NCI-H345 treated with DMSO at 0.1 percent for 48 hours (cell line): ENCODE results near the gene SHROOM3.
"Not testable (repeated sequence)": the region's sequence is repeated elsewhere in the genome, so short reads cannot be mapped to it uniquely, and the experiment has no call there.

Experiments used
- DNase-seq: peaks from one replicate; lab custom pipeline; 2025; ENCODE audit not compliant: unreplicated experiment; lab: John Stamatoyannopoulos, UW

SHROOM3 gene

GRCh38 chr4:76589872-76590797, 155.1 kb downstream of the SHROOM3 start:
- DNase-seq = no peak

GRCh38 chr4:76590798-76591281, 155.8 kb downstream of the SHROOM3 start:
- DNase-seq = no peak

- DNase-seq = no peak
Observed at GRCh38 chr4:76591992-76592391, 157.0 kb downstream of the SHROOM3 start.

- no peak for DNase-seq
Observed at GRCh38 chr4:76592460-76592859, 157.4 kb downstream of the SHROOM3 start.

- DNase-seq = no peak
Observed at GRCh38 chr4:76594173-76594572, 159.1 kb downstream of the SHROOM3 start.

- no peak for DNase-seq
Observed at GRCh38 chr4:76595435-76595834, 160.4 kb downstream of the SHROOM3 start.

- no peak for DNase-seq
Observed at GRCh38 chr4:76596713-76597112, 161.7 kb downstream of the SHROOM3 start.

GRCh38 chr4:76597423-76597979, 162.5 kb downstream of the SHROOM3 start:
- no peak for DNase-seq

- no peak for DNase-seq
Observed at GRCh38 chr4:76600447-76600846, 165.4 kb downstream of the SHROOM3 start.

GRCh38 chr4:76601791-76602190, 166.8 kb downstream of the SHROOM3 start:
- DNase-seq = no peak

- DNase-seq = no peak
Observed at GRCh38 chr4:76605099-76605563, 170.1 kb downstream of the SHROOM3 start.

GRCh38 chr4:76606645-76607265, 171.7 kb downstream of the SHROOM3 start:
- no peak for DNase-seq

GRCh38 chr4:76607266-76607799, 172.3 kb downstream of the SHROOM3 start:
- no peak for DNase-seq

GRCh38 chr4:76607846-76608245, 172.8 kb downstream of the SHROOM3 start:
- DNase-seq = no peak

- not testable (repeated sequence) for DNase-seq
Observed at GRCh38 chr4:76608549-76608948, 173.5 kb downstream of the SHROOM3 start.

GRCh38 chr4:76610751-76611547, 175.9 kb downstream of the SHROOM3 start:
- no peak for DNase-seq

GRCh38 chr4:76611616-76612207, 176.7 kb downstream of the SHROOM3 start:
- no peak for DNase-seq

- no peak for DNase-seq
Observed at GRCh38 chr4:76614589-76614988, 179.6 kb downstream of the SHROOM3 start.

GRCh38 chr4:76615999-76616398, 181.0 kb downstream of the SHROOM3 start:
- DNase-seq = no peak

GRCh38 chr4:76616526-76616925, 181.5 kb downstream of the SHROOM3 start:
- DNase-seq = no peak
